ENCODE results near the gene NFKBIZ. TPM values are rescaled to one million over a fixed set of nuclear protein-coding genes. Genes with fewer than 3 reads are reported as not detected.

NFKBIZ gene
- total RNA-seq, 2 donors from 2014 or later: 26.6 to 28.7 TPM

- Histone ChIP-seq H3K27me3 (no peaks in the 10 kb centered on the region), H3K27ac (no peak overlapping the region), H3K4me1 (peaks cover 0 to 24% of the 10 kb centered on the region in 2 donors), H3K9me3 (no peaks in the 10 kb centered on the region), H3K36me3 (no peaks in the 10 kb centered on the region), H3K4me3 (no peak overlapping the region)
- no peak for DNase-seq (ENCODE audit: low spot score)
- no peak for TF ChIP-seq CTCF (IDR thresholded peaks at IDR 0.05)
Observed at GRCh38 chr3:101833446-101833974, 15.8 kb upstream of the NFKBIZ start.

- Histone ChIP-seq H3K27me3 (no peaks in the 10 kb centered on the region), H3K4me3 (no peak overlapping the region), H3K9me3 (no peaks in the 10 kb centered on the region), H3K27ac (no peak overlapping the region), H3K36me3 (no peaks in the 10 kb centered on the region), H3K4me1 (peaks cover 0 to 6% of the 10 kb centered on the region in 2 donors)
- DNase-seq (ENCODE audit: low spot score): no peak
- TF ChIP-seq CTCF (IDR thresholded peaks at IDR 0.05): no peak
Observed at GRCh38 chr3:101835676-101836075, 13.6 kb upstream of the NFKBIZ start.

- TF ChIP-seq CTCF (IDR thresholded peaks at IDR 0.05): no peak
- Histone ChIP-seq H3K27me3 (no peaks in the 10 kb centered on the region), H3K9me3 (no peaks in the 10 kb centered on the region), H3K27ac (no peak overlapping the region), H3K4me3 (no peak overlapping the region), H3K4me1 (peaks cover 0 to 6% of the 10 kb centered on the region in 2 donors), H3K36me3 (no peaks in the 10 kb centered on the region)
- DNase-seq (ENCODE audit: low spot score): no peak
Observed at GRCh38 chr3:101836160-101836559, 13.2 kb upstream of the NFKBIZ start.

GRCh38 chr3:101836652-101837598 lies 12.4 kb upstream of the NFKBIZ start:
- Histone ChIP-seq H3K36me3 (no peaks in the 10 kb centered on the region), H3K27me3 (no peaks in the 10 kb centered on the region), H3K4me1 (peaks cover 0 to 6% of the 10 kb centered on the region in 2 donors), H3K27ac (no peak overlapping the region), H3K9me3 (no peaks in the 10 kb centered on the region), H3K4me3 (no peak overlapping the region)
- TF ChIP-seq CTCF (IDR thresholded peaks at IDR 0.05): no peak
- no peak for DNase-seq (ENCODE audit: low spot score)

- no peak overlapping the region for H3K27ac ChIP-seq
- no peak overlapping the region for H3K4me3 ChIP-seq
- H3K36me3 ChIP-seq: no peaks in the 10 kb centered on the region
- H3K27me3 ChIP-seq: no peaks in the 10 kb centered on the region
- peaks cover 0 to 6% of the 10 kb centered on the region in 2 donors for H3K4me1 ChIP-seq
- DNase-seq (ENCODE audit: low spot score): no peak
- no peak for TF ChIP-seq CTCF (IDR thresholded peaks at IDR 0.05)
- no peaks in the 10 kb centered on the region for H3K9me3 ChIP-seq
Observed at GRCh38 chr3:101838691-101839090, 10.6 kb upstream of the NFKBIZ start.

Measured in right atrium auricular region (tissue), 2 donors.